GM10847 (cell line): ENCODE data around the gene RETREG1.

Experiments used
- POLR2A ChIP-seq: IDR thresholded peaks from 2 replicates; pipeline ENCODE4 v1.6.1; 2011; ENCODE audit not compliant: insufficient read length; ENCODE audit errors: extremely low read depth

Gene RETREG1

DNA sequence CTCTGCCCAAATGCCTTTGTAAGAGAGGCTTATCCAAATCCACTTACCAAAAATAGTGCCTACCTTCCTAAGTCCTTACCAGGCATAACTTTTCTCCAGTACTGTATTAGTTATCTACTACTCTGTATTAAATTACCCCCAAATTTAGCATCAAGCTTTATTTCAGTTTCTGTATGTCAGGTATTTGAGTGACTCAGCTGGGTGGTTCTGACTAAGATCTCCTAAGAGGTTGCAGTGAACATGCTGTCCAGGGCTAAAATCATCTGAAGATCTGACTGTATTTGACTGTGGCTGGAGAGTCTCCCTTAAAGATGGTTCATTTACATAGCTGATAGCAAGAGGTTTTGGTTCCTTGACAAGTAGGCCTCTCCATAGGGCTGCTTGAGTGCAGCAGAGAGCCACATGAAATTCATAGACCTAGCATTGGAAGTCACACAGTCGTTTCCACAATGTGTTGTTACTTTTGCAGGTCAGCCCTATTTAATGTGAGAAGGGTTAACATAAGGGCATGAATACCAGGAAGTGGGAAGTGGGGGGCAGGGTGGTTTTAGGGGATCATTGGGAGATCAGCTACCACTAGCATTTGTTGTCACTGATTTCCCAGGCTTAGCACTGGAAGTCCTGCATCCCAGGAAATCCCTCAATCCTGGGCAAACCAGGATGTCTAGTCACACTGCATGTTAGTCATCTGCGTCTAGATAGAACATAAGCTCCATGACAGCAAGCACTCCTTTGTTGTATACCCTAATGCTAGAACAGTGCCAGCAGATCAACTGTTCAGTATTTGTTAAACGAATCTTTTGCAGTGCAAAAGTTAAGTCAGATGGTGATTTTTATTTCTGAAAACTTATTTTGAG, 149.2 kb downstream of the RETREG1 start:
- TF ChIP-seq POLR2A, result no peak

- TF ChIP-seq POLR2A, result peak; percentile 97
Observed at GRCh38 chr5:16465544-16466432, 151.0 kb downstream of the RETREG1 start, which contains the start of gene ZNF622. Gene ZNF622 (minus strand): TSS chr5:16465800. CDS start chr5:16465665, 135 bp downstream.

DNA sequence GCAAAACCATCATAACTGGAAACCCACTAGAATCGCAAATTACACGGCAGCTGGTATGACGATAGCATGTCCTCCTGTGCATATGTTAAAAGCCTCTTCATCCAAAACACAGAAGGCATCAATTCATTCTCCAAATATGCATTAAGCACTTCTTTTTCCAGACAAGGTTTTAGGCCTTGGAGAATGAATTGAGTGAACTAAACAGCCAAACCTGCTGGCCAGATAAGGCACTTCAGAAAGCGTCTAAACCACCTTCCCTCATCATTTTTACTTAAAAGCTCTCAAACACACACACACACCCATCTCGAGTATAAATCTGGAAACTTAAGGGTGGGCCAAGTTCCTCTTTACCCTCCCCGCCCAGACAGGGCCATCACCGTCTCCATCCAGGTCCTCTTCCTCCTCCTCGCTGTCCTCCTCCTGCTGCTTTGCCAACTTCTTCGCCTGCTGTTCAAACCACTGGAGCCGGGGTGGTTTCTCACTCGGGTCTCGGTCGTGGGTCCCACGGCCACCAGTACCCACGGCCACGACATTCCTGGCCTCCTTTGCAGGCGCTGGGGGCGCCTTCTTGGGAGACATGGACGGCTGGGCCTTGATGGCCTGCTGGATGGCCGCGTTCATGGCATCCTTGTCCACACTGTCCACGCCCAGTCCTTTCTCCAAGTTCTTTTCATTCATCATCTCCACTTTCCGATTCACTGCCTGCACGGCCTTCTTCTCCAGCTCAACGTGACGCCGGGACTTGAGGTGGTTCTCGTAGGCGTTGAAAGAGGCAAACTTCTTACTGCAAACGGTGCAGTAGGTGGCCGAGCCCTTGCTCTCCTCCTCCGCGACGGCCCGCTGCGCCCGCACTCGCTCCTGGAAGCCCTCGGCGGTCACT, 151.9 kb downstream of the RETREG1 start:
- no peak for TF ChIP-seq POLR2A

DNA sequence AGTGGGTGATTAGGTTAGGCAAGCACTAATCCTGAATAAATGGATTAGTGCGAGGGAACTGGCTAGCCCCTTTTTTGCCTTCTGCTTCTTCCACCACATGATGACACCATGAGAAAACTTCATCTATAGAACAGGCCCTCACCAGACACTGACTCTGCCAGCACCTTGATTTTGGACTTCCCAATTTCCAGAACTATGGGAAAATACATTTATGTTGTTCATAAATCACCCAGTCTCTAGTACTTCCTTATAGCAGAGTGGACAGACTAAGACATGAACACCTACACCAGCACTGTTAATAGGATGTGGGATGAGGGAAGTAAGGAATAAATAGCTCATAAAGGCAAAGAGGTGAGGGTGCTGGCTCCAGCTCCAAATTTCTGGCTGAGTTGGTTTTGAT, 152.6 kb downstream of the RETREG1 start:
- TF ChIP-seq POLR2A, result no peak

GRCh38 chr5:16461782-16462181, 155.0 kb downstream of the RETREG1 start:
- TF ChIP-seq POLR2A, result no peak

DNA sequence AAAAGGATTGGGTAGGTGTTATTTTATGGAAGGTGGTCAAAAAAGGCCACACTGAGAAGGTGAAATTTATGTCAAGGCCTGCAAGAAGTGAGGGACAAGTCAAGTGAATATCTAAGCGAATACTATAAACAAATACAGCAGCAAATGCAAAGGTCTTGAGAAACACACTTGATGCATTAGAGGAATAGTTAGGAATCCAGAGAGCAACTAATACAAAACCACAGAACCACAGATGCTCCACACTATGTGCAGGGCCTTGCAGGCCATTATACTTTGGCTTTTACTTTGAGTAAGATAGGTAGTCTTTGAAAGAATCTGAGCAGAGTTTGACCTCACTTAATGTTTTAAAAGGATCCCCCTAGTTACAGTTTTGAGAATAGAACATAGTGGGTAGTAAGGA, 155.8 kb downstream of the RETREG1 start:
- no peak for TF ChIP-seq POLR2A

- no peak for TF ChIP-seq POLR2A
Observed at GRCh38 chr5:16459451-16459850, 157.3 kb downstream of the RETREG1 start.

GRCh38 chr5:16457853-16458252, 158.9 kb downstream of the RETREG1 start:
- TF ChIP-seq POLR2A, result no peak

GRCh38 chr5:16457451-16457850, 159.3 kb downstream of the RETREG1 start:
- TF ChIP-seq POLR2A, result no peak

- TF ChIP-seq POLR2A, result no peak
Observed at GRCh38 chr5:16456103-16456832, 160.5 kb downstream of the RETREG1 start.

DNA sequence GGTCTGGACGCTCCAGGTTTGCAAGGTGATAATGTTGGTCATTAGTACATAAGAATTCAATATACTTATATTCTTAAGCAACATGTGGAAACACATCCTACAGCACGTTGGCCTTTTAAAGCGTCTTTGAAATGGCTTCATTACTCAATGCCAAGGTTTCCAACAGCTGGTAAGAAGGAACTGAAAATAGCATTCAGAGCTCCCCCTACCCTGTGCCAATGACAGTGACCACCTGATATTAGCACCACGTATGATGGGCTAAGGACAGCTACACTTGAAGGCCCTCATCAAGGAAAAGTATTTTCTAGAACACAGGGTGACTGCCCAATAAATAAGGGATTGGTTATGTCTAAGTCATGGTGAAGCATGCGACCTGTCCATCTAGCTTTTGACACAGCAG, 161.1 kb downstream of the RETREG1 start:
- no peak for TF ChIP-seq POLR2A

GRCh38 chr5:16454686-16455085, 162.1 kb downstream of the RETREG1 start:
- TF ChIP-seq POLR2A, result no peak

- no peak for TF ChIP-seq POLR2A
Observed at GRCh38 chr5:16453609-16454008, 163.2 kb downstream of the RETREG1 start.

GRCh38 chr5:16450163-16450562, 166.6 kb downstream of the RETREG1 start:
- TF ChIP-seq POLR2A, result no peak
